Gastrocnemius medialis (tissue), 4 donors: Measurements from ENCODE around the gene NLGN3.

Source experiments
- CTCF ChIP-seq, 5 experiments: fragments of 450-650 bp in 3 of 5; fragments of 200-600 bp in 2 of 5; sonication (generic) in 2 of 5; IDR thresholded peaks in 4 of 5; conservative IDR thresholded peaks in 1 of 5; 1 replicate in 4 of 5; 2 replicates in 1 of 5; pipeline ENCODE4 v1.5.1; 2016 to 2019; ENCODE audit warnings: antibody characterized with exemption in 5 of 5, mild to moderate bottlenecking in 3 of 5, moderate library complexity in 3 of 5
- POLR2A ChIP-seq, 2 donors: fragments of 450-650 bp; IDR thresholded peaks; one replicate each; pipeline ENCODE4 v1.6.1; 2017; ENCODE audit warnings: antibody characterized with exemption in 2 of 2, mild to moderate bottlenecking in 2 of 2, moderate library complexity in 2 of 2

GRCh38 chrX:71159335-71159734, 14.7 kb downstream of the NLGN3 start:
- no peak for TF ChIP-seq CTCF (IDR thresholded peaks at IDR 0.05 in 4 of 5, conservative IDR thresholded peaks at IDR 0.05 in 1 of 5)
- TF ChIP-seq POLR2A (IDR thresholded peaks at IDR 0.05), result no peak
